ENCODE data around the gene NPBWR2. TPM values are rescaled to one million over a fixed set of nuclear protein-coding genes. Genes with fewer than 3 reads are reported as not detected.
A peak's percentile ranks its signal among the peaks of the same experiment; 100 is the strongest.
"Not testable (repeated sequence)": the region's sequence is repeated elsewhere in the genome, so short reads cannot be mapped to it uniquely, and the experiment has no call there.

NPBWR2 gene
- total and polyA plus RNA-seq, 2 donors, result 0.02 TPM; not detected in 1

- H3K4me3 ChIP-seq (ENCODE audit: low read length in 2 of 2); H3K36me3 ChIP-seq (ENCODE audit: control insufficient read depth in 2 of 2, insufficient read depth in 2 of 2, low read length in 1 of 2); H3K27ac ChIP-seq (ENCODE audit: low read depth in 1 of 2, low read length in 1 of 2); H3K9me3 ChIP-seq (ENCODE audit: control insufficient read depth in 2 of 2, insufficient read depth in 1 of 2, low read length in 1 of 2); DNase-seq (ENCODE audit: low read depth in 6 of 9, low spot score in 9 of 9): not testable (repeated sequence)
- peaks cover 0 to 15% of the 10 kb centered on the region in 2 donors for H3K4me1 ChIP-seq (ENCODE audit: control insufficient read depth in 2 of 2, insufficient read depth in 2 of 2, low read length in 2 of 2)
- peaks cover 0 to 13% of the 10 kb centered on the region in 2 donors for H3K27me3 ChIP-seq (ENCODE audit: control insufficient read depth in 2 of 2, insufficient read depth in 1 of 2, low read length in 1 of 2)
- 96% methylated on average over 11 of the region's 11 CpGs for WGBS
Measured at GRCh38 chr20:64123517-64123916, 16.2 kb upstream of the NPBWR2 start.

- not testable (repeated sequence) for H3K4me3 ChIP-seq (ENCODE audit: low read length in 2 of 2); H3K9me3 ChIP-seq (ENCODE audit: control insufficient read depth in 2 of 2, insufficient read depth in 1 of 2, low read length in 1 of 2); H3K36me3 ChIP-seq (ENCODE audit: control insufficient read depth in 2 of 2, insufficient read depth in 2 of 2, low read length in 1 of 2); H3K27ac ChIP-seq (ENCODE audit: low read depth in 1 of 2, low read length in 1 of 2); DNase-seq (ENCODE audit: low read depth in 6 of 9, low spot score in 9 of 9)
- Histone ChIP-seq H3K27me3 (ENCODE audit: control insufficient read depth in 2 of 2, insufficient read depth in 1 of 2, low read length in 1 of 2) (peaks cover 0 to 13% of the 10 kb centered on the region in 2 donors), H3K4me1 (ENCODE audit: control insufficient read depth in 2 of 2, insufficient read depth in 2 of 2, low read length in 2 of 2) (peaks cover 0 to 15% of the 10 kb centered on the region in 2 donors)
- 95% methylated on average over 11 of the region's 11 CpGs for WGBS
Measured at GRCh38 chr20:64122927-64123326, 15.6 kb upstream of the NPBWR2 start.

- H3K4me1 ChIP-seq (ENCODE audit: control insufficient read depth in 2 of 2, insufficient read depth in 2 of 2, low read length in 2 of 2), result peaks cover 0 to 15% of the 10 kb centered on the region in 2 donors
- WGBS, result 98% methylated on average over 12 of the region's 12 CpGs
- no peaks in the 10 kb centered on the region for H3K9me3 ChIP-seq (ENCODE audit: control insufficient read depth in 2 of 2, insufficient read depth in 1 of 2, low read length in 1 of 2)
- no peak for DNase-seq (ENCODE audit: low read depth in 6 of 9, low spot score in 9 of 9)
- no peak overlapping the region for H3K27ac ChIP-seq (ENCODE audit: low read depth in 1 of 2, low read length in 1 of 2)
- H3K36me3 ChIP-seq (ENCODE audit: control insufficient read depth in 2 of 2, insufficient read depth in 2 of 2, low read length in 1 of 2), result no peaks in the 10 kb centered on the region
- H3K27me3 ChIP-seq (ENCODE audit: control insufficient read depth in 2 of 2, insufficient read depth in 1 of 2, low read length in 1 of 2), result peaks cover 0 to 13% of the 10 kb centered on the region in 2 donors
- no peak overlapping the region for H3K4me3 ChIP-seq (ENCODE audit: low read length in 2 of 2)
Measured at GRCh38 chr20:64121586-64121985, 14.2 kb upstream of the NPBWR2 start.

GRCh38 chr20:64119681-64120341 lies 12.4 kb upstream of the NPBWR2 start:
- WGBS, result 69% methylated on average over 14 of the region's 14 CpGs
- Histone ChIP-seq H3K9me3 (ENCODE audit: control insufficient read depth in 2 of 2, insufficient read depth in 1 of 2, low read length in 1 of 2) (no peaks in the 10 kb centered on the region), H3K27ac (ENCODE audit: low read depth in 1 of 2, low read length in 1 of 2) (no peak overlapping the region), H3K4me1 (ENCODE audit: control insufficient read depth in 2 of 2, insufficient read depth in 2 of 2, low read length in 2 of 2) (peaks cover 0 to 15% of the 10 kb centered on the region in 2 donors), H3K27me3 (ENCODE audit: control insufficient read depth in 2 of 2, insufficient read depth in 1 of 2, low read length in 1 of 2) (peaks cover 0 to 13% of the 10 kb centered on the region in 2 donors), H3K36me3 (ENCODE audit: control insufficient read depth in 2 of 2, insufficient read depth in 2 of 2, low read length in 1 of 2) (no peaks in the 10 kb centered on the region), H3K4me3 (ENCODE audit: low read length in 2 of 2) (no peak overlapping the region)
- DNase-seq (ENCODE audit: low read depth in 6 of 9, low spot score in 9 of 9), result peak in 1 of 9 donors; percentile 27

GRCh38 chr20:64119301-64119680 lies 11.9 kb upstream of the NPBWR2 start:
- Histone ChIP-seq H3K27me3 (ENCODE audit: control insufficient read depth in 2 of 2, insufficient read depth in 1 of 2, low read length in 1 of 2) (peaks cover 0 to 13% of the 10 kb centered on the region in 2 donors), H3K4me1 (ENCODE audit: control insufficient read depth in 2 of 2, insufficient read depth in 2 of 2, low read length in 2 of 2) (peaks cover 0 to 15% of the 10 kb centered on the region in 2 donors), H3K36me3 (ENCODE audit: control insufficient read depth in 2 of 2, insufficient read depth in 2 of 2, low read length in 1 of 2) (no peaks in the 10 kb centered on the region), H3K4me3 (ENCODE audit: low read length in 2 of 2) (no peak overlapping the region), H3K9me3 (ENCODE audit: control insufficient read depth in 2 of 2, insufficient read depth in 1 of 2, low read length in 1 of 2) (no peaks in the 10 kb centered on the region), H3K27ac (ENCODE audit: low read depth in 1 of 2, low read length in 1 of 2) (no peak overlapping the region)
- no peak for DNase-seq (ENCODE audit: low read depth in 6 of 9, low spot score in 9 of 9)
- WGBS, result 95% methylated on average over 8 of the region's 8 CpGs

GRCh38 chr20:64117432-64117777 lies 10.0 kb upstream of the NPBWR2 start:
- 77% methylated on average over 6 of the region's 6 CpGs for WGBS
- H3K27ac ChIP-seq (ENCODE audit: low read depth in 1 of 2, low read length in 1 of 2); H3K4me3 ChIP-seq (ENCODE audit: low read length in 2 of 2); H3K9me3 ChIP-seq (ENCODE audit: control insufficient read depth in 2 of 2, insufficient read depth in 1 of 2, low read length in 1 of 2); H3K36me3 ChIP-seq (ENCODE audit: control insufficient read depth in 2 of 2, insufficient read depth in 2 of 2, low read length in 1 of 2); DNase-seq (ENCODE audit: low read depth in 6 of 9, low spot score in 9 of 9): not testable (repeated sequence)
- peaks cover 0 to 12% of the 10 kb centered on the region in 2 donors for H3K27me3 ChIP-seq (ENCODE audit: control insufficient read depth in 2 of 2, insufficient read depth in 1 of 2, low read length in 1 of 2)
- H3K4me1 ChIP-seq (ENCODE audit: control insufficient read depth in 2 of 2, insufficient read depth in 2 of 2, low read length in 2 of 2), result peaks cover 0 to 15% of the 10 kb centered on the region in 2 donors

- Histone ChIP-seq H3K27me3 (ENCODE audit: control insufficient read depth in 2 of 2, insufficient read depth in 1 of 2, low read length in 1 of 2) (peaks cover 0 to 10% of the 10 kb centered on the region in 2 donors), H3K27ac (ENCODE audit: low read depth in 1 of 2, low read length in 1 of 2) (no peak overlapping the region), H3K4me3 (ENCODE audit: low read length in 2 of 2) (no peak overlapping the region), H3K4me1 (ENCODE audit: control insufficient read depth in 2 of 2, insufficient read depth in 2 of 2, low read length in 2 of 2) (peaks cover 0 to 15% of the 10 kb centered on the region in 2 donors), H3K9me3 (ENCODE audit: control insufficient read depth in 2 of 2, insufficient read depth in 1 of 2, low read length in 1 of 2) (no peaks in the 10 kb centered on the region), H3K36me3 (ENCODE audit: control insufficient read depth in 2 of 2, insufficient read depth in 2 of 2, low read length in 1 of 2) (no peaks in the 10 kb centered on the region)
- DNase-seq (ENCODE audit: low read depth in 6 of 9, low spot score in 9 of 9), result no peak
- 95% methylated on average over 17 of the region's 17 CpGs for WGBS
Measured at GRCh38 chr20:64116541-64117431, 9.4 kb upstream of the NPBWR2 start.

- Histone ChIP-seq H3K27ac (ENCODE audit: low read depth in 1 of 2, low read length in 1 of 2) (no peak overlapping the region), H3K9me3 (ENCODE audit: control insufficient read depth in 2 of 2, insufficient read depth in 1 of 2, low read length in 1 of 2) (no peaks in the 10 kb centered on the region), H3K36me3 (ENCODE audit: control insufficient read depth in 2 of 2, insufficient read depth in 2 of 2, low read length in 1 of 2) (no peaks in the 10 kb centered on the region), H3K4me1 (ENCODE audit: control insufficient read depth in 2 of 2, insufficient read depth in 2 of 2, low read length in 2 of 2) (peaks cover 0 to 15% of the 10 kb centered on the region in 2 donors), H3K4me3 (ENCODE audit: low read length in 2 of 2) (no peak overlapping the region), H3K27me3 (ENCODE audit: control insufficient read depth in 2 of 2, insufficient read depth in 1 of 2, low read length in 1 of 2) (peaks cover 0 to 4% of the 10 kb centered on the region in 2 donors)
- WGBS, result 95% methylated on average over 21 of the region's 21 CpGs
- DNase-seq (ENCODE audit: low read depth in 6 of 9, low spot score in 9 of 9), result no peak
Measured at GRCh38 chr20:64116016-64116415, 8.7 kb upstream of the NPBWR2 start.
